Mesenchymal stem cell (in vitro differentiated cells and primary cell): ENCODE measurements around the gene TTLL10.

Source experiments
- DNase-seq: peaks from one replicate; pipeline ENCODE4 v3.0.0-alpha.2; 2013
- H2AFZ ChIP-seq: one replicate; pipeline ENCODE4 v1.6.1; 2013; ENCODE audit warnings: low read depth, mild to moderate bottlenecking, control low read depth, inconsistent platforms, low read length, moderate library complexity
- H2AK5ac ChIP-seq: 2 replicates; pipeline ENCODE4 v1.6.1; 2013; ENCODE audit warnings: low read length, moderate library complexity, mild to moderate bottlenecking, inconsistent platforms; ENCODE audit not compliant: severe bottlenecking
- H2BK120ac ChIP-seq: one replicate; pipeline ENCODE4 v1.6.1; 2013; ENCODE audit warnings: low read depth, mild to moderate bottlenecking, inconsistent platforms, low read length, moderate library complexity
- H2BK12ac ChIP-seq, 2 experiments: one replicate each; pipeline ENCODE4 v1.6.1; 2013; ENCODE audit warnings: inconsistent platforms in 2 of 2, low read length in 2 of 2, mild to moderate bottlenecking in 2 of 2, moderate library complexity in 2 of 2, control low read depth in 1 of 2
- H2BK15ac ChIP-seq: one replicate; pipeline ENCODE4 v1.6.1; 2013; ENCODE audit warnings: mild to moderate bottlenecking, low read depth, inconsistent platforms; ENCODE audit not compliant: poor library complexity, severe bottlenecking
- H2BK5ac ChIP-seq: 2 replicates; pipeline ENCODE4 v1.6.1; 2013; ENCODE audit warnings: low read depth, mild to moderate bottlenecking, low read length, control low read depth, inconsistent platforms; ENCODE audit not compliant: poor library complexity, severe bottlenecking
- H3K14ac ChIP-seq, 2 experiments: one replicate each; pipeline ENCODE4 v1.6.1; 2013; ENCODE audit warnings: inconsistent platforms in 2 of 2, low read length in 2 of 2, control low read depth in 1 of 2, mild to moderate bottlenecking in 1 of 2, moderate library complexity in 1 of 2
- H3K18ac ChIP-seq, 2 experiments: one replicate each; pipeline ENCODE4 v1.6.1; 2013; ENCODE audit warnings: inconsistent platforms in 2 of 2, low read length in 2 of 2, control low read depth in 1 of 2, low read depth in 1 of 2, mild to moderate bottlenecking in 1 of 2
- H3K23ac ChIP-seq, 2 experiments: one replicate each; pipeline ENCODE4 v1.6.1; 2013; ENCODE audit warnings: inconsistent platforms in 2 of 2, low read length in 2 of 2, mild to moderate bottlenecking in 2 of 2, moderate library complexity in 2 of 2, control low read depth in 1 of 2
- H3K27ac ChIP-seq: 2 replicates; pipeline ENCODE4 v1.5.1; 2013; ENCODE audit warnings: mild to moderate bottlenecking, moderate library complexity, low read length, control low read depth, inconsistent platforms; ENCODE audit not compliant: poor library complexity, severe bottlenecking
- H3K27me3 ChIP-seq, 2 experiments: 2 replicates each; pipeline versions ENCODE4 v1.6.1 to v1.7.0; 2013; ENCODE audit warnings: low read length in 2 of 2, mild to moderate bottlenecking in 2 of 2, moderate library complexity in 2 of 2, control low read depth in 1 of 2, inconsistent platforms in 1 of 2; ENCODE audit not compliant: control insufficient read depth in 1 of 2, insufficient read depth in 1 of 2
- H3K36me3 ChIP-seq, 2 experiments: 2 replicates each; pipeline versions ENCODE4 v1.6.1 to v1.7.0; 2013; ENCODE audit warnings: low read length in 2 of 2, control low read depth in 1 of 2, inconsistent platforms in 1 of 2, low read depth in 1 of 2, mild to moderate bottlenecking in 1 of 2; ENCODE audit not compliant: insufficient read depth in 2 of 2, control insufficient read depth in 1 of 2
- H3K4ac ChIP-seq, 2 experiments: one replicate each; pipeline ENCODE4 v1.6.1; 2013; ENCODE audit warnings: inconsistent platforms in 2 of 2, low read length in 2 of 2, mild to moderate bottlenecking in 2 of 2, moderate library complexity in 2 of 2, control low read depth in 1 of 2, low read depth in 1 of 2
- H3K4me1 ChIP-seq: 2 replicates; pipeline ENCODE4 v1.6.1; 2013; ENCODE audit warnings: low read depth, low read length, control low read depth; ENCODE audit not compliant: control insufficient read depth, insufficient read depth
- H3K4me2 ChIP-seq: 2 replicates; pipeline ENCODE4 v1.6.1; 2013; ENCODE audit warnings: low read length, mild to moderate bottlenecking, inconsistent platforms; ENCODE audit not compliant: poor library complexity, severe bottlenecking
- H3K4me3 ChIP-seq, 2 experiments: 2 replicates each; pipeline versions ENCODE4 v1.5.1 to v1.7.0; 2013; ENCODE audit warnings: low read length in 2 of 2, mild to moderate bottlenecking in 2 of 2, control low read depth in 1 of 2, low read depth in 1 of 2; ENCODE audit not compliant: insufficient read depth in 1 of 2
- H3K79me1 ChIP-seq: replicated peaks from 2 replicates; pipeline ENCODE4 v1.6.1; 2013; ENCODE audit warnings: mild to moderate bottlenecking, control low read depth, low read length, inconsistent platforms; ENCODE audit not compliant: poor library complexity, severe bottlenecking
- H3K9ac ChIP-seq: 2 replicates; pipeline ENCODE4 v1.7.0; 2013; ENCODE audit warnings: mild to moderate bottlenecking, low read length, moderate library complexity
- H3K9me3 ChIP-seq: 2 replicates; pipeline ENCODE4 v1.7.0; 2013; ENCODE audit warnings: mild to moderate bottlenecking, low read length; ENCODE audit not compliant: control insufficient read depth
- H4K8ac ChIP-seq: one replicate; pipeline ENCODE4 v1.6.1; 2013; ENCODE audit warnings: inconsistent platforms, mild to moderate bottlenecking, low read length, moderate library complexity
- H4K91ac ChIP-seq: one replicate; pipeline ENCODE4 v1.6.1; 2013; ENCODE audit warnings: mild to moderate bottlenecking, low read length, inconsistent platforms
- WGBS: methylation state at CpG from one replicate; pipeline ENCODE4 v1.1.7; 2013; ENCODE audit warnings: mixed read lengths; 5-methylcytosine and 5-hydroxymethylcytosine counted together

The TTLL10 gene

GRCh38 chr1:1239614-1240347, 66.1 kb downstream of the TTLL10 start:
- H3K14ac ChIP-seq: no peak overlapping the region
- WGBS: 75% methylated on average over 28 of the region's 30 CpGs
- H3K4me3 ChIP-seq: no peak overlapping the region

GRCh38 chr1:1240348-1240732, 66.7 kb downstream of the TTLL10 start:
- no peak overlapping the region for H3K9ac ChIP-seq
- peaks cover 0 to 32% of the 10 kb centered on the region in 2 experiments for H3K36me3 ChIP-seq
- no peaks in the 10 kb centered on the region for H3K9me3 ChIP-seq
- H3K79me1 ChIP-seq: no peaks in the 10 kb centered on the region
- peaks cover 41% of the 10 kb centered on the region for H3K4me1 ChIP-seq
- H2BK5ac ChIP-seq: no peak overlapping the region
- H3K4ac ChIP-seq: no peak overlapping the region
- H2AK5ac ChIP-seq: no peak overlapping the region
- H3K27me3 ChIP-seq: peaks cover 0 to 39% of the 10 kb centered on the region in 2 experiments
- no peak overlapping the region for H3K4me3 ChIP-seq
- H3K18ac ChIP-seq: no peak overlapping the region
- no peak overlapping the region for H4K8ac ChIP-seq
- no peak overlapping the region for H2BK12ac ChIP-seq
- no peak overlapping the region for H3K23ac ChIP-seq
- WGBS: 100% methylated on average over 1 of the region's 11 CpGs
- H4K91ac ChIP-seq: no peak overlapping the region
- no peak overlapping the region for H2BK15ac ChIP-seq
- H2AFZ ChIP-seq: no peak overlapping the region
- no peak overlapping the region for H3K27ac ChIP-seq
- no peak overlapping the region for H2BK120ac ChIP-seq
- H3K14ac ChIP-seq: no peak overlapping the region
- no peak overlapping the region for H3K4me2 ChIP-seq
- no peak for DNase-seq

More at GRCh38 chr1:1239614-1240347, 66.1 kb downstream of the TTLL10 start:
- no peaks in the 10 kb centered on the region for H3K9me3 ChIP-seq
- no peak overlapping the region for H2BK120ac ChIP-seq
- no peak overlapping the region for H2BK15ac ChIP-seq
- DNase-seq: no peak
- H2AFZ ChIP-seq: no peak overlapping the region
- H3K27ac ChIP-seq: no peak overlapping the region
- peaks cover 0 to 38% of the 10 kb centered on the region in 2 experiments for H3K27me3 ChIP-seq
- peaks cover 41% of the 10 kb centered on the region for H3K4me1 ChIP-seq
- H3K36me3 ChIP-seq: peaks cover 0 to 36% of the 10 kb centered on the region in 2 experiments
- H4K8ac ChIP-seq: no peak overlapping the region
- H3K23ac ChIP-seq: no peak overlapping the region
- H3K9ac ChIP-seq: no peak overlapping the region
- H2BK12ac ChIP-seq: no peak overlapping the region
- no peaks in the 10 kb centered on the region for H3K79me1 ChIP-seq
- H3K4me2 ChIP-seq: no peak overlapping the region
- H4K91ac ChIP-seq: no peak overlapping the region
- no peak overlapping the region for H2AK5ac ChIP-seq
- H3K18ac ChIP-seq: no peak overlapping the region
- no peak overlapping the region for H2BK5ac ChIP-seq
- H3K4ac ChIP-seq: no peak overlapping the region

- Histone ChIP-seq H2AK5ac (no peak overlapping the region), H3K79me1 (no peaks in the 10 kb centered on the region), H3K36me3 (peaks cover 0 to 33% of the 10 kb centered on the region in 2 experiments), H4K8ac (no peak overlapping the region), H2AFZ (no peak overlapping the region), H3K27me3 (peaks cover 0 to 46% of the 10 kb centered on the region in 2 experiments), H3K27ac (no peak overlapping the region), H3K18ac (no peak overlapping the region), H3K9ac (no peak overlapping the region), H2BK5ac (no peak overlapping the region), H3K14ac (no peak overlapping the region), H3K4me1 (peaks cover 46% of the 10 kb centered on the region), H3K4me2 (no peak overlapping the region), H3K23ac (no peak overlapping the region), H4K91ac (peak overlapping the region; percentile 15), H3K4me3 (no peak overlapping the region), H2BK12ac (no peak overlapping the region), H3K4ac (no peak overlapping the region), H2BK120ac (no peak overlapping the region), H3K9me3 (no peaks in the 10 kb centered on the region), H2BK15ac (no peak overlapping the region)
- DNase-seq: no peak
- 85% methylated on average over 23 of the region's 23 CpGs for WGBS
Observed at GRCh38 chr1:1240822-1241587, 67.3 kb downstream of the TTLL10 start.

- Histone ChIP-seq H2BK5ac (no peak overlapping the region), H4K91ac (no peak overlapping the region), H3K4me1 (peaks cover 51% of the 10 kb centered on the region), H3K9ac (no peak overlapping the region), H3K14ac (no peak overlapping the region), H3K27me3 (peaks cover 0 to 47% of the 10 kb centered on the region in 2 experiments), H2BK120ac (no peak overlapping the region), H3K4ac (no peak overlapping the region), H3K4me3 (no peak overlapping the region), H3K36me3 (peaks cover 0 to 34% of the 10 kb centered on the region in 2 experiments), H3K4me2 (no peak overlapping the region), H3K79me1 (peaks cover 2% of the 10 kb centered on the region), H2AFZ (no peak overlapping the region), H4K8ac (no peak overlapping the region), H3K18ac (no peak overlapping the region), H2BK12ac (no peak overlapping the region), H2AK5ac (no peak overlapping the region), H3K23ac (no peak overlapping the region), H3K9me3 (no peaks in the 10 kb centered on the region), H3K27ac (no peak overlapping the region), H2BK15ac (no peak overlapping the region)
- no peak for DNase-seq
- 91% methylated on average over 25 of the region's 26 CpGs for WGBS
Observed at GRCh38 chr1:1241588-1242219, 68.0 kb downstream of the TTLL10 start.
